HG02943 (cell line): ENCODE measurements around the gene CACNG5.

Experiments
- ATAC-seq: cut with Tn5 transposase; IDR thresholded peaks from one replicate; pipeline ENCODE4 v1.9.1; 2021; ENCODE audit warnings: mild to moderate bottlenecking, low read depth, moderate library complexity; ENCODE audit not compliant: unreplicated experiment

Gene CACNG5

GRCh38 chr17:66847704-66848103, 12.8 kb downstream of the CACNG5 start:
- ATAC-seq: no peak

GRCh38 chr17:66848496-66848895, 13.6 kb downstream of the CACNG5 start:
- ATAC-seq: no peak

DNA sequence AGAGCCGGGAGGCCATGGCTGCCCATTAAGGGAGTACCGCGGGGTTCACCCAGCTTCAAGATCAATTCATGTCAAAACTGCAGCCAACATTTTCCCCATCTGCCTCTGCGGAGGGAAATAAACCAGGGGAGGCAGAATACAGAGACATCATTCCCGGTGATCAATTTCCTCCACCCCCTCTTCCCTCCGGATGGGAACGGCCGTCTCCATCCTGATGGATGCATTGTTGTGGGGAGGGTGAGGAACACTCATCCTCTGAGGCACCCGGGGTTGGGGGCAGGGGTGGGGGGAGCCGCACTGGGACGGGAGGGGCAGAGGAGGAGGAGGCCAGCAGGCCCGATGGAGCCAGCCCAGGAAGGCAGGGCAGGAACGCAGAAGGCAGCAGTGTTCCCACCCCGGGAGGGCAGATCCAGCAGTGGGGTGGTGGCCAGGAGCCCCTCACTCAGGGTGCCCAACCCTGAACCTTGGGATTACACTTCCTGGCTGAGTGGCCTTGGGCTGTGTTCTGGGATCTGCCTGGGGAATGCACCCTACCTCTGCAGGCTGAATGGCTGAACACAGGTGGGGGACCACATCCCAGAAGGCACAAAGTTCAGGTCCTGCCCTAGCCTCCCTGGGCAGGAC, 14.2 kb downstream of the CACNG5 start:
- ATAC-seq: no peak

- ATAC-seq: no peak
These were observed 15.1 kb downstream of the CACNG5 start for GRCh38 chr17:66849851-66850580.

DNA sequence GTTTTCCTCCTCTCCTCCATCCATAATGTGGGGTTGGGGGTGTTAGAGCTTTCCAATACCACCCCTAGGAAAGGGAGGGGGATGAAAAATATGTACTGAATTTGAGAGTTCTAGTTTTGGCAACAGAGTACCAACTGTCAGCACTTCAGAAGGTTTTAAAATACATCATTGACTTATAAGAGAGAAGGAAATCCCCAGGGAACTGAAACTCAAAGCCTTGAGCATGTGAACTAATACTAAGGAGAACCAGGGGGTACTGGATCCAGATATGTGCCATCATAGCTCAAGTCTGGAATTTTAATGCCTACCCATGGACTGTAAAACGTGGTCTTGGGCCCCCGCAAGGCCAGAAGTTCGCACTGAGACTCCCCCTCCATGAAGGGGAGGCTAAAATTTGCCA, 15.8 kb downstream of the CACNG5 start:
- no peak for ATAC-seq

GRCh38 chr17:66855204-66855603, 20.3 kb downstream of the CACNG5 start:
- no peak for ATAC-seq

GRCh38 chr17:66858226-66859083, 23.5 kb downstream of the CACNG5 start:
- ATAC-seq: no peak

GRCh38 chr17:66859353-66859752, 24.4 kb downstream of the CACNG5 start:
- ATAC-seq: no peak

DNA sequence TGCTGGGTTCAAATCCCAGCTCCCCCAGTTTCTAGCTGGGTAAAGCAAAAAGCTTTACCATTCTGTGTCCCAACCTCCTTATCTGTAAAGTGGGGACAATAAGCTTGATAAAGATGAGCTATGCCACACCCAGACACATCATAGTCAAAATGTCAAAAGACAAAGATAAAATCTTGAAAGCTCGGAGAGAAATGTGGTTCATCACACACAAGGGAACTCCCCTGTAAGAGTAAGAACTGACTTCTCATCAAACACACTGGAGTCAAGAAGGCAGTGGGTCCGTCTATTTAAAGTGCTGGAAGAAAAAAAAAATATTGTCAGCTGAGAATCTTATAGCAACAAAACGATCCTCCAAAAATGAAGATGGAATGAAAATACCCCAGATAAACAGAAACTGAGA, 25.3 kb downstream of the CACNG5 start:
- no peak for ATAC-seq

DNA sequence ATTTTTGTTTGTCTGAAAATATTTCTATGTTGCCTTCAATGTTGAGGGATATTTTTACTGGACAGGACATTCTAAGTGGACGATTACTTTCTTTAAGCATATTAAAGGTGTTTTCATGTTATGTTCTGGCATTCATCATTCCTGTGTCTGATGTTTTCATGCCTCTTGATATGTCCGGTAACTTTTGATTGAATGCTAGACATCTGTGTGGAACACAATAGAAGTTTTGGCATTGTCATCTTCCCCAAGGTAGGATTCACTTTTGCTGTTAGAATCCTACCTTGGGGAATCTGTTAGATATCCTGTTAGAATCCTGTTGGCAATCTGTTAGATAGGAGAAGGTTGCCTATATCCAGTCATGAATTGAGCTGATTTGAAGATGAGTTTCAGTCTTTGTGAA, 28.9 kb downstream of the CACNG5 start:
- ATAC-seq: no peak

DNA sequence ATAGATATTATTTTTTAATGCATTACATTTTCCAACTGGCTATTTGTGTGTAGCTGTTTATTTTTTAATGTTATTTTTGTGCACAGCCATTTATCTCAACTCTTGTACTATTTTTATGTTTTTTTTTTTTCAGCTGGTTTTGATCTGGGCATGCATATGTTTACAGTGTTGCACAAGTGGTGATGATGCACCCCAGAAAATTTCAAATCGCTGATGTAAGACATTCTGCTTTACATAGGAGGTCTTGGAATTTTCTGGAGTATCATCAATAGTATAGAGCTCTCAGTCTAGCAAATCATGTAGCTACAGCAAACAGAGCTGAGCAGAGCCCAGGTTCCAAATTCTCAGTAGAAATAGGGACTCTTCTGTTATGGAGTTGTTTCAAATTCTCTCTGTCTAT, 30.2 kb downstream of the CACNG5 start:
- ATAC-seq: no peak

- ATAC-seq: no peak
These were observed 39.0 kb downstream of the CACNG5 start for GRCh38 chr17:66873962-66874361.

- no peak for ATAC-seq
These were observed 50.0 kb downstream of the CACNG5 start for GRCh38 chr17:66884931-66885330.

DNA sequence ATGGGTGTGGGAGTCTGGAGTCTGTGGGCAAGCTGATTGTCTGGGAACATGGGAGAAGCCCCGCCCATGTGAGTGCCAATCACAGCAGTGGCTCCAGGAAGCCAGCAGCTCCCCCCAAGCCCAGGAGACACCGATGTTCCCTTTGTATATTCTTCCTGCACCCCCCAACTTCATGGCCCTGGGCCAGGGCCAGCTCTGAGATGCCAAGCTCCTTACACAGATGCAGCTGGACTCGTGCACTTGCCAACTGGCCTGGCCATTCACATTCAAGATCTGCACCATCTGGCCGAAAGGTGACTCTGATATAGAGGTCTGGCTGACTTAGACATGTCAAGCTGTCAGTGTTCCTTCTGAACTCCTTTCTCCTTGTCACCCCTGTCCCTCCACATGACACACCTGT, 50.5 kb downstream of the CACNG5 start:
- no peak for ATAC-seq

GRCh38 chr17:66889480-66890230, 54.7 kb downstream of the CACNG5 start:
- no peak for ATAC-seq

- no peak for ATAC-seq
These were observed 57.3 kb downstream of the CACNG5 start for GRCh38 chr17:66892246-66892645.

DNA sequence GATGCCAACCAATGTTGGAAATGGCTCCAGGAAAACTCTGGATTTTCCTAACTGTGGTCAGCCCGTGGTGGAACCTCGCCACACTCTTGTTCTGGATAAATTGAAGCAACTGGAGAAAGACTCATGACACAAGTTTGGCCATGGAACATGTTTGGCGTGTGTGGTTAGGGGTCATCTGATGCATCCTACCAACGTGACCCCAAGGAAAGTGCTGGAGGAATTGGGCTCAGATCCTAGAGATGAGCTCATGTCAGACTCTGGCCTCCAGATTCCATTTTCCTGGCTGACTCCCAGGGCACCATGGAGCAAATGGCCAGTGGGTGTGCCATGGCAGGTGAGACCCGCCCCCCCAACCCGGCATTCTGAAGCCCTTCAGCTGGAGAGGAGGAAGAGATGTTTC, 58.5 kb downstream of the CACNG5 start:
- ATAC-seq: no peak

GRCh38 chr17:66893863-66894262, 58.9 kb downstream of the CACNG5 start:
- ATAC-seq: no peak

DNA sequence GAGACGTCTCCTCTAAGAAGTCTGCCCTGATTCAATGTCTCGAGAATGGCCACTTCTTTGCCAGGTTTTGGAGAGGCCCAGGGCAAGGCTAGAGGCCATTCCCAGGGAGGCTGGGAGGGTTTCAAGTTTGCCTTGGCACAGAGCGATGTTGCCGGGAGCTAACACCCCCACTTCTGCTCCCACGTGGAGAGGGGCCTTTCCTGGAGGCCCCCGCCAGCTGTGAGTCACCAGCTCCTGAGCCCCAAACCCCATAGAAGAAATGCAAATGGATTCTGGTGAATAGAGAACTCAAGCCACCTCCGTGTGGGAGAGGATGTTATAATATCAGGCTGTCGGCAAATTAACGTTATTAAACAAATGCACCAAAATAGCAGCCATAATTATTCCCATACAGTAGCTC, 62.2 kb downstream of the CACNG5 start:
- no peak for ATAC-seq

GRCh38 chr17:66898536-66898935, 63.6 kb downstream of the CACNG5 start:
- ATAC-seq: no peak
